HEK293T (cell line): ENCODE measurements around the gene CMKLR1.

Source experiments
- CTBP1 ChIP-seq: fragments of 450-650 bp; IDR thresholded peaks from 2 replicates; pipeline ENCODE4 v1.6.1; 2016; ENCODE audit warnings: borderline replicate concordance
- FOXM1 ChIP-seq: fragments of 450-650 bp; IDR thresholded peaks from 2 replicates; pipeline ENCODE4 v1.6.1; 2017; ENCODE audit warnings: mild to moderate bottlenecking, borderline replicate concordance
- HDGF ChIP-seq: fragments of 450-650 bp; IDR thresholded peaks from 2 replicates; pipeline ENCODE4 v1.6.1; 2017; ENCODE audit warnings: antibody characterized with exemption, borderline replicate concordance
- SP1 ChIP-seq: fragments of 450-650 bp; IDR thresholded peaks from 2 replicates; pipeline ENCODE4 v1.6.1; 2017
- SUZ12 ChIP-seq: fragments of 450-650 bp; IDR thresholded peaks from 2 replicates; pipeline ENCODE4 v1.6.1; 2016; ENCODE audit warnings: mild to moderate bottlenecking
- TARDBP ChIP-seq: fragments of 450-650 bp; IDR thresholded peaks from 2 replicates; pipeline ENCODE4 v1.6.1; 2016

DNA sequence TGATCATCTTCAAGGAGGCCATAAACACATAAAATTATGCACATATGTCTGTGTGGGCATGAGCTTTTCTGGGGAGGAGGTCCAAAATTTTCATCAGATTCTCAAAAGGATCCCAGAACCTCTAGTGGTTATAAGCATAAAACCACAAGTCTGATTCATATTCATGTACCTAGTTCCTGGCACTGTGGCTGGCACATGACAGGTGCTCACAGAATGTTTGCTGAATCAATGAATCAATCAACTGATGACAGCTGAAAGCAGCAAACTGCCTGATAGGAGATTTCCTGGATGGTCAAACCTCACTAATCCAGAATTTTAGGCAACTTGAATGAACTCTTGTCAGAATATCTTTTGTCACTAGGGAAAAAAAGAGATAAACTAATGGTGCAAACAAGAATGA lies 13.5 kb upstream of the CMKLR1 start:
- no peak for TF ChIP-seq SUZ12
- TF ChIP-seq TARDBP: no peak
- TF ChIP-seq FOXM1: no peak
- no peak for TF ChIP-seq HDGF
- TF ChIP-seq CTBP1: no peak
- no peak for TF ChIP-seq SP1
